HCT116 (cell line): Measurements from ENCODE around the gene KNCN. TPM values are rescaled to one million over a fixed set of nuclear protein-coding genes. Genes with fewer than 3 reads are reported as not detected.

Source experiments
- ATAC-seq: fragments of 200-7000 bp; cut with Tn5 transposase; 2 replicates; pipeline ENCODE4 v1.9.1; 2020; ENCODE audit warnings: mild to moderate bottlenecking, moderate library complexity
- BruUV-seq: library from RNA; stranded (reverse); fragments of 400-500 nt; replicated peaks from 2 replicates; lab custom pipeline; 2021; lab: Mats Ljungman, UMichigan
- CTCF ChIA-PET: fragments of 300-600 bp; sonication (Branson Sonifier 250); formaldehyde crosslinking; loops from one replicate; lab custom pipeline; 2021; ENCODE audit warnings: antibody characterized with exemption; lab: Charles Lee
- POLR2A ChIA-PET: fragments of 300-600, 350-600 bp; sonication (Branson Sonifier 250); formaldehyde crosslinking; loops from one replicate; lab custom pipeline; 2021; ENCODE audit warnings: antibody characterized with exemption; lab: Charles Lee
- RAD21 ChIA-PET, 2 experiments: fragments of 300-600 bp; sonication (Branson Sonifier 250); formaldehyde crosslinking; loops; one replicate each; lab custom pipeline; 2023; ENCODE audit warnings: low total read pairs in 2 of 2; ENCODE audit not compliant: uncharacterized antibody in 2 of 2, unreplicated experiment in 2 of 2, low non-redundant PET in 1 of 2; lab: Charles Lee
- DNase-seq: peaks from one replicate; pipeline ENCODE4 v3.0.0-alpha.2; 2010; ENCODE audit warnings: low read depth, low spot score
- H2AFZ ChIP-seq: fragments of 200-600 bp; shearing (Covaris generic), sonication (generic); 2 replicates; pipeline ENCODE4 v1.6.1; 2017; ENCODE audit warnings: low read depth, mixed run types, mixed read lengths, antibody characterized with exemption, low read length; ENCODE audit not compliant: poor library complexity, severe bottlenecking
- H3K27ac ChIP-seq: 2 replicates; pipeline ENCODE4 v1.5.1; 2012; ENCODE audit warnings: low read depth, low read length
- H3K27me3 ChIP-seq: fragments of 200-600 bp; sonication (generic); 2 replicates; pipeline ENCODE4 v1.6.1; 2016; ENCODE audit warnings: mixed run types, low read length, mixed read lengths; ENCODE audit not compliant: insufficient read depth
- H3K36me3 ChIP-seq, 2 experiments: fragments of 200-500 bp in 1 of 2; fragments of 200-600 bp in 1 of 2; sonication (Bioruptor generic) in 1 of 2; sonication (generic) in 1 of 2; 2 replicates each; pipeline versions ENCODE4 v1.5.1 to v1.6.1; 2014 to 2016; ENCODE audit warnings: low read length in 2 of 2, inconsistent platforms in 1 of 2, mixed read lengths in 1 of 2, mixed run types in 1 of 2; ENCODE audit not compliant: insufficient read depth in 2 of 2, control insufficient read depth in 1 of 2
- H3K4me1 ChIP-seq, 2 experiments: fragments of 200-600 bp in 1 of 2; sonication (generic) in 1 of 2; 2 replicates each; pipeline versions ENCODE4 v1.5.1 to v1.6.1; 2012 to 2017; ENCODE audit warnings: low read length in 2 of 2, inconsistent platforms in 1 of 2, mild to moderate bottlenecking in 1 of 2, mixed read lengths in 1 of 2, mixed run types in 1 of 2, moderate library complexity in 1 of 2; ENCODE audit not compliant: insufficient read depth in 2 of 2, control insufficient read depth in 1 of 2
- H3K4me2 ChIP-seq: fragments of 200-600 bp; sonication (generic); 2 replicates; pipeline ENCODE4 v1.6.1; 2017; ENCODE audit warnings: mixed run types, low read length, mixed read lengths
- H3K4me3 ChIP-seq, 2 experiments: fragments of 200-600 bp in 1 of 2; sonication (generic) in 1 of 2; replicated peaks in 1 of 2; 2 replicates each; pipeline ENCODE4 v1.5.1; 2011 to 2016; ENCODE audit warnings: low read length in 2 of 2, control low read depth in 1 of 2, low read depth in 1 of 2, mild to moderate bottlenecking in 1 of 2, mixed read lengths in 1 of 2, mixed run types in 1 of 2
- H3K79me2 ChIP-seq: fragments of 200-600 bp; sonication (generic); 2 replicates; pipeline ENCODE4 v1.6.1; 2017; ENCODE audit warnings: mild to moderate bottlenecking, mixed run types, low read length, moderate library complexity, mixed read lengths; ENCODE audit not compliant: insufficient read depth
- H3K9ac ChIP-seq: fragments of 200-600 bp; sonication (generic); 2 replicates; pipeline ENCODE4 v1.6.1; 2016; ENCODE audit warnings: low read length, mixed read lengths
- H3K9me2 ChIP-seq: fragments of 200-600 bp; sonication (generic), shearing (Covaris generic); 2 replicates; pipeline ENCODE4 v1.6.1; 2017; ENCODE audit warnings: mixed run types, mild to moderate bottlenecking, moderate library complexity; ENCODE audit not compliant: insufficient read depth
- H3K9me3 ChIP-seq, 2 experiments: fragments of 200-500 bp in 1 of 2; fragments of 200-600 bp in 1 of 2; sonication (Bioruptor generic) in 1 of 2; sonication (generic) in 1 of 2; 2 replicates each; pipeline ENCODE4 v1.6.1; 2014 to 2017; ENCODE audit warnings: low read length in 2 of 2, mixed read lengths in 2 of 2, inconsistent platforms in 1 of 2, low read depth in 1 of 2, mild to moderate bottlenecking in 1 of 2, mixed run types in 1 of 2, moderate library complexity in 1 of 2; ENCODE audit not compliant: control insufficient read depth in 1 of 2, insufficient read depth in 1 of 2
- H4K20me1 ChIP-seq: fragments of 200-600 bp; sonication (generic), shearing (Covaris generic); 2 replicates; pipeline ENCODE4 v1.6.1; 2017; ENCODE audit warnings: mixed run types, mild to moderate bottlenecking, moderate library complexity; ENCODE audit not compliant: insufficient read depth
- CBX3 ChIP-seq: IDR thresholded peaks from 2 replicates; pipeline ENCODE4 v1.6.1; 2012; ENCODE audit warnings: low read depth
- CEBPB ChIP-seq: IDR thresholded peaks from 2 replicates; pipeline ENCODE4 v1.6.1; 2012; ENCODE audit warnings: low read depth
- EZH2phosphoT487 ChIP-seq: fragments of 200-600 bp; IDR thresholded peaks from 2 replicates; pipeline ENCODE4 v1.6.1; 2018; ENCODE audit warnings: antibody characterized with exemption, borderline replicate concordance
- JUND ChIP-seq: IDR thresholded peaks from 2 replicates; pipeline ENCODE4 v1.6.1; 2012
- RAD21 ChIP-seq: IDR thresholded peaks from 2 replicates; pipeline ENCODE4 v1.6.1; 2012; ENCODE audit warnings: low read depth, mild to moderate bottlenecking
- TCF7L2 ChIP-seq: IDR thresholded peaks from 2 replicates; pipeline ENCODE4 v1.7.0; 2011; ENCODE audit warnings: borderline replicate concordance, inconsistent platforms; ENCODE audit not compliant: insufficient read depth, insufficient read length; ENCODE audit errors: extremely low read depth
- intact Hi-C: fragments of 100-400 bp; cut with micrococcal nuclease; formaldehyde crosslinking; loops from 2 replicates; pipeline ENCODE4 v1.10.0; 2022
- total RNA-seq: library from RNA; stranded (reverse); gene quantifications from one replicate; pipeline ENCODE4 v1.2.1, GENCODE V29; 2021; ENCODE audit not compliant: unreplicated experiment
- TF ChIP-seq, protein P1 (sequence below): IDR thresholded peaks from 2 replicates; pipeline ENCODE4 v1.6.1; 2011; ENCODE audit warnings: mild to moderate bottlenecking, low read length, moderate library complexity; ENCODE audit not compliant: insufficient replicate concordance; ENCODE audit errors: extremely low read depth

Gene KNCN
- total RNA-seq, 1 experiment from 2014 or later: not detected

DNA sequence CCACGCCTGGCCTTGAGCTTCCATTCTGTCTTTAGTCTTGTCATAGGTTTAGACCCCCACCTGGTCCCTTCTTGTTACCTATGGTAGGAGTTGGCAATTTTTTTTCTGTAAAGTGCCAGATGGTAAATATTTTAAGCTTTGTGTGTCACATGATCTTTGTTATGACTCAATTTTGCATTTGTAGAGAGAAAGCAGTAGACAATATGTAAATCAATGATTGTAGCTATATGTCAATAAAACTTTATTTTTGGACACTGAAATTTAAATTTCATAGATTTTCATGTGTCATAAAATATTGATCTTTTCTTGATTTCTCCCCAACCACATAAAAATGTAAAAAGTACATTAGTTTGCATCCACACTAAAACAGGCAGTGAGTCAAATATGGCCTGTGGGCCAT lies 44.6 kb upstream of the KNCN start:
- no peaks in the 10 kb centered on the region for H3K4me1 ChIP-seq
- no peak overlapping the region for H3K4me2 ChIP-seq
- H3K27me3 ChIP-seq: no peaks in the 10 kb centered on the region
- no peak overlapping the region for H3K9ac ChIP-seq
- no peaks in the 10 kb centered on the region for H3K9me2 ChIP-seq
- H3K9me3 ChIP-seq: no peaks in the 10 kb centered on the region
- H3K4me3 ChIP-seq: no peak overlapping the region
- H3K79me2 ChIP-seq: no peaks in the 10 kb centered on the region; the same call in 1 of the 2 replicates
- RAD21 ChIA-PET: no interaction called here
- H4K20me1 ChIP-seq: no peaks in the 10 kb centered on the region
- no peak overlapping the region for H3K27ac ChIP-seq
- H2AFZ ChIP-seq: no peak overlapping the region
- TF ChIP-seq RAD21 (no peak), TCF7L2 (no peak), EZH2phosphoT487 (no peak)
- DNase-seq (no peak), ATAC-seq (no peak)
- peaks cover 8 to 17% of the 10 kb centered on the region in 2 experiments; a peak in 2 of 4 replicates for H3K36me3 ChIP-seq
- BruUV-seq: no TSS peak
- CTCF ChIA-PET: no interaction called here
- intact Hi-C loops: no loop called here
- POLR2A ChIA-PET: no interaction called here

DNA sequence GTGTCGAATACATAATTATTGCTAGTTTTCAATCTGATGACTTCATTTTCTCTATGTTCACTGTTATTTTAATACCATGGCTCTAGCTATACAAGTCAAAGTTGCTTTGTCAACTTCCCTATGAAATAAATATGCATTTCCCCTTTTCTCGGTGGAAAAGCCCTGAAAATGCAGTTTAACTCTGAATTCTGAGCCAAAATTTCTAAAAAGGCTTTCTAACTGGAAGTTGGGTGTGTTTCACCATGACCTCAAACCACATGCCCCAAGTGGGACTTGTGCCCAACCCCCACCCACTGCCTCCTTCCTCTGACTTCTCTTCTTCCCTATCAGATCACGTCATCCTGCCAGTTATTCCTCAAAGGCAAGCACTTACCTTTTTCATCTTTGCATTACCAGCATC lies 43.7 kb upstream of the KNCN start:
- ChIA-PET CTCF (no interaction called here), POLR2A (no interaction called here), RAD21 (no interaction called here)
- no peak for DNase-seq
- Histone ChIP-seq H3K4me1 (no peaks in the 10 kb centered on the region), H3K9me2 (no peaks in the 10 kb centered on the region), H3K36me3 (peaks cover 12 to 23% of the 10 kb centered on the region in 2 experiments; a peak in 2 of 4 replicates), H3K9ac (no peak overlapping the region), H3K27me3 (no peaks in the 10 kb centered on the region), H3K79me2 (no peaks in the 10 kb centered on the region; the same call in 1 of the 2 replicates), H3K4me3 (no peak overlapping the region), H4K20me1 (no peaks in the 10 kb centered on the region), H2AFZ (no peak overlapping the region), H3K4me2 (no peak overlapping the region), H3K27ac (no peak overlapping the region), H3K9me3 (no peaks in the 10 kb centered on the region)
- no peak for ATAC-seq
- intact Hi-C loops: no loop called here
- BruUV-seq: no TSS peak
- TF ChIP-seq JUND (no peak), CBX3 (no peak), CEBPB (no peak), EZH2phosphoT487 (no peak)
- TF ChIP-seq, protein P1, sequence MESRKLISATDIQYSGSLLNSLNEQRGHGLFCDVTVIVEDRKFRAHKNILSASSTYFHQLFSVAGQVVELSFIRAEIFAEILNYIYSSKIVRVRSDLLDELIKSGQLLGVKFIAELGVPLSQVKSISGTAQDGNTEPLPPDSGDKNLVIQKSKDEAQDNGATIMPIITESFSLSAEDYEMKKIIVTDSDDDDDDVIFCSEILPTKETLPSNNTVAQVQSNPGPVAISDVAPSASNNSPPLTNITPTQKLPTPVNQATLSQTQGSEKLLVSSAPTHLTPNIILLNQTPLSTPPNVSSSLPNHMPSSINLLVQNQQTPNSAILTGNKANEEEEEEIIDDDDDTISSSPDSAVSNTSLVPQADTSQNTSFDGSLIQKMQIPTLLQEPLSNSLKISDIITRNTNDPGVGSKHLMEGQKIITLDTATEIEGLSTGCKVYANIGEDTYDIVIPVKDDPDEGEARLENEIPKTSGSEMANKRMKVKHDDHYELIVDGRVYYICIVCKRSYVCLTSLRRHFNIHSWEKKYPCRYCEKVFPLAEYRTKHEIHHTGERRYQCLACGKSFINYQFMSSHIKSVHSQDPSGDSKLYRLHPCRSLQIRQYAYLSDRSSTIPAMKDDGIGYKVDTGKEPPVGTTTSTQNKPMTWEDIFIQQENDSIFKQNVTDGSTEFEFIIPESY: no peak
